Omental fat pad (tissue), 4 donors: ENCODE results near the gene ISM1. TPM values are rescaled to one million over a fixed set of nuclear protein-coding genes. Genes with fewer than 3 reads are reported as not detected.

ENCODE experiments used
- ATAC-seq: fragments of 150-250 bp; one replicate; pipeline ENCODE4 v1.9.1; 2016; ENCODE audit warnings: mild to moderate bottlenecking, moderate library complexity; ENCODE audit not compliant: low FRiP score
- DNase-seq: peaks from one replicate; pipeline ENCODE4 v3.0.0-alpha.2; 2019; ENCODE audit warnings: low spot score
- CTCF ChIP-seq, 3 donors: fragments of 450-650 bp; IDR thresholded peaks; one replicate each; pipeline ENCODE4 v1.5.1; 2016 to 2017; ENCODE audit warnings: antibody characterized with exemption in 3 of 3, mild to moderate bottlenecking in 3 of 3, moderate library complexity in 2 of 3
- total RNA-seq, 4 donors: library from RNA; depleted of rRNA; stranded (reverse); fragments of >200 nt; gene quantifications; one replicate each; pipeline ENCODE4 v1.1.0, GENCODE V29; 2016

ISM1 gene
- total RNA-seq, 4 donors from 2014 or later = 1.6 to 7.9 (median 4.3) TPM

- DNase-seq (no peak), ATAC-seq (no peak)
- no peak for TF ChIP-seq CTCF (IDR thresholded peaks at IDR 0.05)
These were observed 73.4 kb downstream of the ISM1 start for GRCh38 chr20:13294522-13294921.

GRCh38 chr20:13295637-13296036, 74.6 kb downstream of the ISM1 start:
- no peak for TF ChIP-seq CTCF (IDR thresholded peaks at IDR 0.05)
- no peak for DNase-seq
- no peak for ATAC-seq

GRCh38 chr20:13296070-13296469, 75.0 kb downstream of the ISM1 start:
- ATAC-seq = no peak
- DNase-seq = no peak
- no peak for TF ChIP-seq CTCF (IDR thresholded peaks at IDR 0.05)

GRCh38 chr20:13297147-13297899, 76.2 kb downstream of the ISM1 start:
- TF ChIP-seq CTCF (IDR thresholded peaks at IDR 0.05) = no peak
- no peak for DNase-seq
- no peak for ATAC-seq

GRCh38 chr20:13298692-13299373, 77.8 kb downstream of the ISM1 start:
- no peak for DNase-seq
- no peak for ATAC-seq
- no peak for TF ChIP-seq CTCF (IDR thresholded peaks at IDR 0.05)

GRCh38 chr20:13299401-13299800, 78.3 kb downstream of the ISM1 start:
- TF ChIP-seq CTCF (IDR thresholded peaks at IDR 0.05) = no peak
- ATAC-seq (no peak), DNase-seq (no peak)

GRCh38 chr20:13301596-13301995, 80.5 kb downstream of the ISM1 start:
- no peak for ATAC-seq
- TF ChIP-seq CTCF (IDR thresholded peaks at IDR 0.05) = no peak
- DNase-seq = no peak
